ENCODE measurements around the gene TAPT1.

TAPT1 gene

GRCh38 chr4:16261313-16261878 is 35.1 kb upstream of the TAPT1 start:
- no peaks in the 10 kb centered on the region for H3K27me3 ChIP-seq (ENCODE audit: insufficient read depth, low read length)
- H3K36me3 ChIP-seq (ENCODE audit: insufficient read depth, low read depth, low read length), result no peaks in the 10 kb centered on the region; the same call in 1 of the 2 replicates
- H3K27ac ChIP-seq (ENCODE audit: low read length), result no peak overlapping the region
- no peak overlapping the region for H3K9ac ChIP-seq (ENCODE audit: low read depth, low read length)
- no peaks in the 10 kb centered on the region for H3K4me1 ChIP-seq (ENCODE audit: insufficient read depth, low read length)
- no peak overlapping the region for H3K4me3 ChIP-seq (ENCODE audit: low read length)
- H3K9me3 ChIP-seq (ENCODE audit: insufficient read depth, low read depth, low read length), result no peaks in the 10 kb centered on the region

GRCh38 chr4:16259889-16260246 is 33.6 kb upstream of the TAPT1 start:
- H3K27me3 ChIP-seq (ENCODE audit: insufficient read depth, low read length), result no peaks in the 10 kb centered on the region
- H3K9me3 ChIP-seq (ENCODE audit: insufficient read depth, low read depth, low read length), result no peaks in the 10 kb centered on the region
- no peak overlapping the region for H3K9ac ChIP-seq (ENCODE audit: low read depth, low read length)
- no peaks in the 10 kb centered on the region for H3K4me1 ChIP-seq (ENCODE audit: insufficient read depth, low read length)
- no peak overlapping the region for H3K27ac ChIP-seq (ENCODE audit: low read length)
- H3K4me3 ChIP-seq (ENCODE audit: low read length), result no peak overlapping the region
- no peaks in the 10 kb centered on the region; the same call in 1 of the 2 replicates for H3K36me3 ChIP-seq (ENCODE audit: insufficient read depth, low read depth, low read length)

- H3K36me3 ChIP-seq (ENCODE audit: insufficient read depth, low read depth, low read length), result no peaks in the 10 kb centered on the region; the same call in 1 of the 2 replicates
- no peak overlapping the region for H3K9ac ChIP-seq (ENCODE audit: low read depth, low read length)
- no peaks in the 10 kb centered on the region for H3K4me1 ChIP-seq (ENCODE audit: insufficient read depth, low read length)
- no peaks in the 10 kb centered on the region for H3K9me3 ChIP-seq (ENCODE audit: insufficient read depth, low read depth, low read length)
- no peak overlapping the region for H3K27ac ChIP-seq (ENCODE audit: low read length)
- no peaks in the 10 kb centered on the region for H3K27me3 ChIP-seq (ENCODE audit: insufficient read depth, low read length)
- H3K4me3 ChIP-seq (ENCODE audit: low read length), result no peak overlapping the region
These were observed 33.1 kb upstream of the TAPT1 start for GRCh38 chr4:16259241-16259888.

GRCh38 chr4:16257611-16258010 is 31.3 kb upstream of the TAPT1 start:
- Histone ChIP-seq H3K9me3 (ENCODE audit: insufficient read depth, low read depth, low read length) (no peaks in the 10 kb centered on the region), H3K36me3 (ENCODE audit: insufficient read depth, low read depth, low read length) (no peaks in the 10 kb centered on the region; the same call in 1 of the 2 replicates), H3K4me1 (ENCODE audit: insufficient read depth, low read length) (no peaks in the 10 kb centered on the region), H3K4me3 (ENCODE audit: low read length) (no peak overlapping the region), H3K27ac (ENCODE audit: low read length) (no peak overlapping the region), H3K9ac (ENCODE audit: low read depth, low read length) (no peak overlapping the region), H3K27me3 (ENCODE audit: insufficient read depth, low read length) (no peaks in the 10 kb centered on the region)

GRCh38 chr4:16256343-16256742 is 30.1 kb upstream of the TAPT1 start:
- Histone ChIP-seq H3K27ac (ENCODE audit: low read length) (no peak overlapping the region), H3K4me1 (ENCODE audit: insufficient read depth, low read length) (no peaks in the 10 kb centered on the region), H3K36me3 (ENCODE audit: insufficient read depth, low read depth, low read length) (no peaks in the 10 kb centered on the region; the same call in 1 of the 2 replicates), H3K27me3 (ENCODE audit: insufficient read depth, low read length) (no peaks in the 10 kb centered on the region), H3K9ac (ENCODE audit: low read depth, low read length) (no peak overlapping the region), H3K4me3 (ENCODE audit: low read length) (no peak overlapping the region), H3K9me3 (ENCODE audit: insufficient read depth, low read depth, low read length) (no peaks in the 10 kb centered on the region)

- no peak overlapping the region for H3K4me3 ChIP-seq (ENCODE audit: low read length)
- no peaks in the 10 kb centered on the region; the same call in 1 of the 2 replicates for H3K36me3 ChIP-seq (ENCODE audit: insufficient read depth, low read depth, low read length)
- no peaks in the 10 kb centered on the region for H3K27me3 ChIP-seq (ENCODE audit: insufficient read depth, low read length)
- no peak overlapping the region for H3K9ac ChIP-seq (ENCODE audit: low read depth, low read length)
- H3K4me1 ChIP-seq (ENCODE audit: insufficient read depth, low read length), result no peaks in the 10 kb centered on the region
- no peaks in the 10 kb centered on the region for H3K9me3 ChIP-seq (ENCODE audit: insufficient read depth, low read depth, low read length)
- no peak overlapping the region for H3K27ac ChIP-seq (ENCODE audit: low read length)
These were observed 29.5 kb upstream of the TAPT1 start for GRCh38 chr4:16255730-16256129.

- H3K36me3 ChIP-seq (ENCODE audit: insufficient read depth, low read depth, low read length), result no peaks in the 10 kb centered on the region; the same call in 1 of the 2 replicates
- no peaks in the 10 kb centered on the region for H3K4me1 ChIP-seq (ENCODE audit: insufficient read depth, low read length)
- no peaks in the 10 kb centered on the region for H3K9me3 ChIP-seq (ENCODE audit: insufficient read depth, low read depth, low read length)
- H3K27ac ChIP-seq (ENCODE audit: low read length), result no peak overlapping the region
- H3K27me3 ChIP-seq (ENCODE audit: insufficient read depth, low read length), result no peaks in the 10 kb centered on the region
- H3K4me3 ChIP-seq (ENCODE audit: low read length), result no peak overlapping the region
- no peak overlapping the region for H3K9ac ChIP-seq (ENCODE audit: low read depth, low read length)
These were observed 27.1 kb upstream of the TAPT1 start for GRCh38 chr4:16253127-16253960.

- H3K4me1 ChIP-seq (ENCODE audit: insufficient read depth, low read length), result no peaks in the 10 kb centered on the region
- H3K4me3 ChIP-seq (ENCODE audit: low read length), result no peak overlapping the region
- H3K27me3 ChIP-seq (ENCODE audit: insufficient read depth, low read length), result no peaks in the 10 kb centered on the region
- peaks cover 6% of the 10 kb centered on the region; the same call in 1 of the 2 replicates for H3K36me3 ChIP-seq (ENCODE audit: insufficient read depth, low read depth, low read length)
- H3K9me3 ChIP-seq (ENCODE audit: insufficient read depth, low read depth, low read length), result no peaks in the 10 kb centered on the region
- no peak overlapping the region for H3K27ac ChIP-seq (ENCODE audit: low read length)
- no peak overlapping the region for H3K9ac ChIP-seq (ENCODE audit: low read depth, low read length)
These were observed 24.5 kb upstream of the TAPT1 start for GRCh38 chr4:16250661-16251365.

GRCh38 chr4:16248605-16249004 is 22.3 kb upstream of the TAPT1 start:
- H3K4me3 ChIP-seq (ENCODE audit: low read length), result no peak overlapping the region
- no peak overlapping the region for H3K27ac ChIP-seq (ENCODE audit: low read length)
- peaks cover 6% of the 10 kb centered on the region; the same call in 1 of the 2 replicates for H3K36me3 ChIP-seq (ENCODE audit: insufficient read depth, low read depth, low read length)
- no peaks in the 10 kb centered on the region for H3K9me3 ChIP-seq (ENCODE audit: insufficient read depth, low read depth, low read length)
- no peaks in the 10 kb centered on the region for H3K4me1 ChIP-seq (ENCODE audit: insufficient read depth, low read length)
- H3K27me3 ChIP-seq (ENCODE audit: insufficient read depth, low read length), result no peaks in the 10 kb centered on the region
- no peak overlapping the region for H3K9ac ChIP-seq (ENCODE audit: low read depth, low read length)

GRCh38 chr4:16245241-16245640 is 19.0 kb upstream of the TAPT1 start:
- no peak overlapping the region for H3K4me3 ChIP-seq (ENCODE audit: low read length)
- no peak overlapping the region for H3K9ac ChIP-seq (ENCODE audit: low read depth, low read length)
- H3K9me3 ChIP-seq (ENCODE audit: insufficient read depth, low read depth, low read length), result no peaks in the 10 kb centered on the region
- no peaks in the 10 kb centered on the region for H3K4me1 ChIP-seq (ENCODE audit: insufficient read depth, low read length)
- H3K27me3 ChIP-seq (ENCODE audit: insufficient read depth, low read length), result no peaks in the 10 kb centered on the region
- no peak overlapping the region for H3K27ac ChIP-seq (ENCODE audit: low read length)
- H3K36me3 ChIP-seq (ENCODE audit: insufficient read depth, low read depth, low read length), result peaks cover 6% of the 10 kb centered on the region; the same call in 1 of the 2 replicates

GRCh38 chr4:16243285-16243684 is 17.0 kb upstream of the TAPT1 start:
- no peak overlapping the region for H3K27ac ChIP-seq (ENCODE audit: low read length)
- no peaks in the 10 kb centered on the region for H3K9me3 ChIP-seq (ENCODE audit: insufficient read depth, low read depth, low read length)
- H3K27me3 ChIP-seq (ENCODE audit: insufficient read depth, low read length), result no peaks in the 10 kb centered on the region
- H3K4me3 ChIP-seq (ENCODE audit: low read length), result no peak overlapping the region
- H3K9ac ChIP-seq (ENCODE audit: low read depth, low read length), result no peak overlapping the region
- H3K36me3 ChIP-seq (ENCODE audit: insufficient read depth, low read depth, low read length), result peaks cover 6% of the 10 kb centered on the region; the same call in 1 of the 2 replicates
- H3K4me1 ChIP-seq (ENCODE audit: insufficient read depth, low read length), result no peaks in the 10 kb centered on the region
